Measurements from ENCODE around the gene SOX30. TPM values are rescaled to one million over a fixed set of nuclear protein-coding genes. Genes with fewer than 3 reads are reported as not detected.
A peak's percentile ranks its signal among the peaks of the same experiment; 100 is the strongest.

Gene SOX30
- total RNA-seq, 1 experiment from 2014 or later: 0.11 TPM

- H3K9me2 ChIP-seq (ENCODE audit: insufficient read depth): no peaks in the 10 kb centered on the region
- intact Hi-C loops (cut with micrococcal nuclease; ENCODE audit: unreplicated experiment): loop anchor here (10.0 kb wide), 1 partner anchor 107 kb away; no protein-coding TSS in a partner anchor
- CTCF ChIA-PET: no interaction called here
- H3K4me2 ChIP-seq: peak overlapping the region; percentile 63
- peak; percentile 37 to 93 for DNase-seq
- no peak overlapping the region for H2AFZ ChIP-seq
- H3K9me3 ChIP-seq (ENCODE audit: insufficient read depth, low read depth): no peaks in the 10 kb centered on the region; the same call in 1 of the 2 replicates
- POLR2A ChIA-PET (ENCODE audit: unreplicated experiment): interaction anchor here (0.6 kb wide), 1 partner anchor 96 kb away, joined by 5 read pairs; no protein-coding TSS in a partner anchor
- 0 out of 2 replicates have a peak, but pooled peaks cover 4% of the 10 kb centered on the region for H3K36me3 ChIP-seq (ENCODE audit: low read depth)
- H3K79me2 ChIP-seq (ENCODE audit: low read depth): no peaks in the 10 kb centered on the region
- no TSS peak for BruUV-seq (replicated peaks)
- no peaks in the 10 kb centered on the region for H3K27me3 ChIP-seq (ENCODE audit: insufficient read depth, low read depth)
- peak overlapping the region; percentile 5; the same call in 1 of the 2 replicates for H3K4me3 ChIP-seq
- H3F3A ChIP-seq (ENCODE audit: insufficient read depth, low read depth): peaks cover 58% of the 10 kb centered on the region
- TF ChIP-seq EZH2 (IDR thresholded peaks at IDR 0.05; ENCODE audit: low read depth): no peak
- no peak for TF ChIP-seq CTCF (conservative IDR thresholded peaks at IDR 0.05)
- peak overlapping the region; percentile 97 for H3K27ac ChIP-seq
- peaks cover 74% of the 10 kb centered on the region for H3K4me1 ChIP-seq (replicated peaks; ENCODE audit: insufficient read depth)
- no peaks in the 10 kb centered on the region for H4K20me1 ChIP-seq (ENCODE audit: insufficient read depth)
Measured at GRCh38 chr5:157607371-157608161, 44.7 kb downstream of the SOX30 start.

GRCh38 chr5:157606046-157606445 lies 46.2 kb downstream of the SOX30 start:
- peaks cover 60% of the 10 kb centered on the region for H3F3A ChIP-seq (ENCODE audit: insufficient read depth, low read depth)
- no peak for TF ChIP-seq CTCF (conservative IDR thresholded peaks at IDR 0.05)
- TF ChIP-seq EZH2 (IDR thresholded peaks at IDR 0.05; ENCODE audit: low read depth): no peak
- H3K4me3 ChIP-seq: no peak overlapping the region
- no TSS peak for BruUV-seq (replicated peaks)
- no peaks in the 10 kb centered on the region; the same call in 1 of the 2 replicates for H3K9me3 ChIP-seq (ENCODE audit: insufficient read depth, low read depth)
- H3K27ac ChIP-seq: peak overlapping the region; percentile 97
- 0 out of 2 replicates have a peak, but pooled peaks cover 4% of the 10 kb centered on the region for H3K36me3 ChIP-seq (ENCODE audit: low read depth)
- peak overlapping the region; percentile 63 for H3K4me2 ChIP-seq
- no peaks in the 10 kb centered on the region for H3K79me2 ChIP-seq (ENCODE audit: low read depth)
- no peaks in the 10 kb centered on the region for H3K27me3 ChIP-seq (ENCODE audit: insufficient read depth, low read depth)
- 0 out of 2 replicates have a peak overlapping the region, but pooled peaks have one; percentile 5 for H2AFZ ChIP-seq
- DNase-seq: no peak
- intact Hi-C loops (cut with micrococcal nuclease; ENCODE audit: unreplicated experiment): loop anchor here (10.0 kb wide), 1 partner anchor 109 kb away; no protein-coding TSS in a partner anchor
- peaks cover 83% of the 10 kb centered on the region for H3K4me1 ChIP-seq (replicated peaks; ENCODE audit: insufficient read depth)
- ChIA-PET POLR2A (ENCODE audit: unreplicated experiment) (no interaction called here), CTCF (no interaction called here)
- no peaks in the 10 kb centered on the region for H4K20me1 ChIP-seq (ENCODE audit: insufficient read depth)
- no peaks in the 10 kb centered on the region; the same call in 1 of the 2 replicates for H3K9me2 ChIP-seq (ENCODE audit: insufficient read depth)

- H2AFZ ChIP-seq: no peak overlapping the region
- POLR2A ChIA-PET (ENCODE audit: unreplicated experiment): no interaction called here
Measured at GRCh38 chr5:157603333-157604190, 48.7 kb downstream of the SOX30 start.

More at GRCh38 chr5:157603333-157604190, 48.7 kb downstream of the SOX30 start:
- Histone ChIP-seq H3K9me2 (ENCODE audit: insufficient read depth) (no peaks in the 10 kb centered on the region; the same call in 1 of the 2 replicates), H4K20me1 (ENCODE audit: insufficient read depth) (no peaks in the 10 kb centered on the region), H3K4me1 (replicated peaks; ENCODE audit: insufficient read depth) (peaks cover 68% of the 10 kb centered on the region), H3K9me3 (ENCODE audit: insufficient read depth, low read depth) (no peaks in the 10 kb centered on the region), H3K36me3 (ENCODE audit: low read depth) (no peaks in the 10 kb centered on the region), H3K27ac (peak overlapping the region; percentile 97), H3F3A (ENCODE audit: insufficient read depth, low read depth) (peaks cover 51% of the 10 kb centered on the region), H3K4me3 (0 out of 2 replicates have a peak overlapping the region, but pooled peaks have one; percentile 6), H3K27me3 (ENCODE audit: insufficient read depth, low read depth) (no peaks in the 10 kb centered on the region), H3K79me2 (ENCODE audit: low read depth) (no peaks in the 10 kb centered on the region), H3K4me2 (peak overlapping the region; percentile 66)
- TF ChIP-seq EZH2 (IDR thresholded peaks at IDR 0.05; ENCODE audit: low read depth) (no peak), CTCF (conservative IDR thresholded peaks at IDR 0.05) (no peak)
- CTCF ChIA-PET: no interaction called here
- no TSS peak for BruUV-seq (replicated peaks)
- intact Hi-C loops (cut with micrococcal nuclease; ENCODE audit: unreplicated experiment): loop anchor here (10.0 kb wide), 1 partner anchor 111 kb away; no protein-coding TSS in a partner anchor
- DNase-seq: peak; percentile 29 to 89

All from PC-9 (cell line).